ENCODE data around the gene MACROD1. TPM values are rescaled to one million over a fixed set of nuclear protein-coding genes. Genes with fewer than 3 reads are reported as not detected.

MACROD1 gene
- total and polyA plus RNA-seq, 2 donors = 9.7 to 16.6 TPM

DNA sequence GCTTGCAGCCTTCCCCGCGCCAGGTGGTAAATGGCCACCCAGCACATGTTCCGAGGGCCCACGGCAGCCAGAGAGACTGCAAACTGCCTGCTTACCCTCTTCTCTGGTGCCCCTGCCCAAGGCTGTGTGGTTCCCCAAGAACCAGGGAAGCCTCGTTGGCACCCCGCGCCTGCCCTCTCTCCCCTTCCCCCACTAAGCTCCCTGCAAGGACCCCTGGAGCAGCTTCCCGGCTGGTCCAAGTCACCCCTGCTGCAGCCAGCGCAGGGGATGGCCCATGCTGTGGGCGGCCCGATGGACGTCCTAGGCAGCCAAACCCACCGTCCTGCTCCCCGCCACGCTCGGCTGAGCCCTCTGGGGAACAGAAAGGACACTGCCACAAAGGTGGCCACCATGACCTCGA, 30.2 kb downstream of the MACROD1 start:
- 97% methylated on average over 17 of the region's 17 CpGs for WGBS
- peaks cover 0 to 32% of the 10 kb centered on the region in 2 donors for H3K4me1 ChIP-seq (ENCODE audit: control insufficient read depth in 2 of 2, insufficient read depth in 2 of 2, low read length in 2 of 2)
- no peak for DNase-seq (ENCODE audit: low read depth in 6 of 9, low spot score in 9 of 9)

DNA sequence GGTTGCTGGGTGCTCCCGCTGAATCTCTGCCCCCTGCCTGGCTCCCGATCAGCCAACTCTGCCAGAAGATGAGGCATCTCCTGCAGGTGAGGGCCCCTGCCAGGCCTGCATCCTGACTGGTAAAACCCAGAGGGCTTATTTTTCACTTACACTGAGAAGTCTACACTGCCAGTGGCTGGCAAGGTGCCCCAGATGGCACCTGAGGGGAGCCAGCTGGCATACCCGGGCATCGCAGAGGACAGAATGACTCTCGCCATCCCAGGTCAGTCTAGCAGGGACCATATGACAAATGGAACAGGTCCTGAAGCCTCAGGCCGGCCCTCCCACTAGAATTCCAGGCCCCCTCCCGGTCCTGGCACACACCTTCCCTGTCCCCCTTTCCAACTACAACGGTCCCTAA, 30.9 kb downstream of the MACROD1 start:
- DNase-seq (ENCODE audit: low read depth in 6 of 9, low spot score in 9 of 9) = no peak
- WGBS = 96% methylated on average over 8 of the region's 8 CpGs
- Histone ChIP-seq H3K27ac (ENCODE audit: low read depth in 1 of 2, low read length in 1 of 2) (no peak overlapping the region), H3K36me3 (ENCODE audit: control insufficient read depth in 2 of 2, insufficient read depth in 2 of 2, low read length in 1 of 2) (no peaks in the 10 kb centered on the region), H3K4me1 (ENCODE audit: control insufficient read depth in 2 of 2, insufficient read depth in 2 of 2, low read length in 2 of 2) (peaks cover 0 to 33% of the 10 kb centered on the region in 2 donors), H3K27me3 (ENCODE audit: control insufficient read depth in 2 of 2, insufficient read depth in 1 of 2, low read length in 1 of 2) (no peaks in the 10 kb centered on the region), H3K4me3 (ENCODE audit: low read length in 2 of 2) (no peak overlapping the region), H3K9me3 (ENCODE audit: control insufficient read depth in 2 of 2, insufficient read depth in 1 of 2, low read length in 1 of 2) (no peaks in the 10 kb centered on the region)

More for the DNA sequence above, 30.2 kb downstream of the MACROD1 start:
- no peaks in the 10 kb centered on the region for H3K9me3 ChIP-seq (ENCODE audit: control insufficient read depth in 2 of 2, insufficient read depth in 1 of 2, low read length in 1 of 2)
- no peaks in the 10 kb centered on the region for H3K27me3 ChIP-seq (ENCODE audit: control insufficient read depth in 2 of 2, insufficient read depth in 1 of 2, low read length in 1 of 2)
- H3K27ac ChIP-seq (ENCODE audit: low read depth in 1 of 2, low read length in 1 of 2) = no peak overlapping the region
- H3K36me3 ChIP-seq (ENCODE audit: control insufficient read depth in 2 of 2, insufficient read depth in 2 of 2, low read length in 1 of 2) = no peaks in the 10 kb centered on the region
- H3K4me3 ChIP-seq (ENCODE audit: low read length in 2 of 2) = no peak overlapping the region

GRCh38 chr11:64132982-64133705, 32.8 kb downstream of the MACROD1 start:
- H3K36me3 ChIP-seq (ENCODE audit: control insufficient read depth in 2 of 2, insufficient read depth in 2 of 2, low read length in 1 of 2) = no peaks in the 10 kb centered on the region
- H3K27ac ChIP-seq (ENCODE audit: low read depth in 1 of 2, low read length in 1 of 2) = no peak overlapping the region
- no peaks in the 10 kb centered on the region for H3K9me3 ChIP-seq (ENCODE audit: control insufficient read depth in 2 of 2, insufficient read depth in 1 of 2, low read length in 1 of 2)
- no peaks in the 10 kb centered on the region for H3K27me3 ChIP-seq (ENCODE audit: control insufficient read depth in 2 of 2, insufficient read depth in 1 of 2, low read length in 1 of 2)
- H3K4me1 ChIP-seq (ENCODE audit: control insufficient read depth in 2 of 2, insufficient read depth in 2 of 2, low read length in 2 of 2) = peaks cover 0 to 35% of the 10 kb centered on the region in 2 donors
- DNase-seq (ENCODE audit: low read depth in 6 of 9, low spot score in 9 of 9) = no peak
- no peak overlapping the region for H3K4me3 ChIP-seq (ENCODE audit: low read length in 2 of 2)
- WGBS = 96% methylated on average over 17 of the region's 17 CpGs

DNA sequence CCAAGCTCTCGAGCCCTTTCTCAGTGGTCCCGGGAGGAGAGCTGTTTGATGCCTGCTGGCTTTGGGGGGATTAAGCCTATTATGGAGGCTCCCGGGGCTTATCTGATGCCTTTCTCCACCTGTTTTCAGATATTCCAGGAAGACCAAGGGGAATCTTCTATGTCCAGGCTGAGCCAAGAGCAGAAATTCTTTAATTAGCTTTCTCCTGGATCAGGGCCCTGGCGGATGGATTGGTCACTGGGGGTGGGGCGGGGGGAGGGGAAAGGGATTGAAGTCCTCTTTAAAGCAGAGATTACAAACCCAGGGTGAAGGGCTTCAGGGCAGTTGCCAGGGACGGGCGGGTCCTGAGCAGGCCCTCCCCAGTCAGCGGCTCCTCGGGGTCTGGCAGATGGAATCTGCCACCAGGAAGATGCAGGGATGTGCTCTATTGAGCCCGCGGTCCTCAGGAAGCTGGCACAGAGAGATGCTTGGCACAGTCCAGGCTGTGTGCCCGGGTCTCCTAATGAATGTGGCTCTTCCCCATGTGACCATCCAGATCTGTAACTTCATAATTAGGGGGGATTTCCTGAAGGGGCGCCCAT, 33.6 kb downstream of the MACROD1 start:
- Histone ChIP-seq H3K9me3 (ENCODE audit: control insufficient read depth in 2 of 2, insufficient read depth in 1 of 2, low read length in 1 of 2) (no peaks in the 10 kb centered on the region), H3K27me3 (ENCODE audit: control insufficient read depth in 2 of 2, insufficient read depth in 1 of 2, low read length in 1 of 2) (no peaks in the 10 kb centered on the region), H3K36me3 (ENCODE audit: control insufficient read depth in 2 of 2, insufficient read depth in 2 of 2, low read length in 1 of 2) (no peaks in the 10 kb centered on the region), H3K4me3 (ENCODE audit: low read length in 2 of 2) (no peak overlapping the region), H3K4me1 (ENCODE audit: control insufficient read depth in 2 of 2, insufficient read depth in 2 of 2, low read length in 2 of 2) (peaks cover 0 to 35% of the 10 kb centered on the region in 2 donors), H3K27ac (ENCODE audit: low read depth in 1 of 2, low read length in 1 of 2) (no peak overlapping the region)
- 86% methylated on average over 13 of the region's 13 CpGs for WGBS
- no peak for DNase-seq (ENCODE audit: low read depth in 6 of 9, low spot score in 9 of 9)

DNA sequence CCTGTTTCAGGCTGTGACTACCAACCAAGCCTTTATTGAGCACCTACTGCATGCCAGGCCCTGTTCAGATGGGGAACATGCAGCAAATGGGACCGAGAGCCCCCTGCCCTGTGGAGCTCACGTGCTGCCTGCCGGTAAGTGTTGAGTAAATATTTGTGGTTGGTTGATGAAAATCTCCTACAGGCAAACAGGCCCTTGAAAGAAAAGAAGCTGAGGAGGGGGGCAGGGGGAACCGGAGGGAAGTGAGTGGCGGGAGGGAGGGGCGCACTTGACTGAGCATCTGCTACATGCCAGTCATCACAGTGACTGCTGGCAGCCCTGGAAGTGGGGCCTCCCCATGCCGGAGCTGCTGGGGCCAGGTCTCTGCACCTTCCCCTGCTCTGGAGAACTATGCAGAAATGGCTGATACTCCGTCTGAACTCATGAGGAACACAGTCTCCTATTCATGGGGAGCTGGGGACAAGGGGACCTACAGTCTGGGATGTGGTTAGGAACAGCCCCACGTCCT, 34.2 kb downstream of the MACROD1 start:
- WGBS = 34% methylated on average over 9 of the region's 9 CpGs
- Histone ChIP-seq H3K36me3 (ENCODE audit: control insufficient read depth in 2 of 2, insufficient read depth in 2 of 2, low read length in 1 of 2) (no peaks in the 10 kb centered on the region), H3K27me3 (ENCODE audit: control insufficient read depth in 2 of 2, insufficient read depth in 1 of 2, low read length in 1 of 2) (no peaks in the 10 kb centered on the region), H3K9me3 (ENCODE audit: control insufficient read depth in 2 of 2, insufficient read depth in 1 of 2, low read length in 1 of 2) (no peaks in the 10 kb centered on the region), H3K27ac (ENCODE audit: low read depth in 1 of 2, low read length in 1 of 2) (no peak overlapping the region), H3K4me1 (ENCODE audit: control insufficient read depth in 2 of 2, insufficient read depth in 2 of 2, low read length in 2 of 2) (peaks cover 0 to 35% of the 10 kb centered on the region in 2 donors), H3K4me3 (ENCODE audit: low read length in 2 of 2) (no peak overlapping the region)
- peak in 4 of 9 donors; percentile 8 to 61 (median 32) for DNase-seq (ENCODE audit: low read depth in 6 of 9, low spot score in 9 of 9)

DNA sequence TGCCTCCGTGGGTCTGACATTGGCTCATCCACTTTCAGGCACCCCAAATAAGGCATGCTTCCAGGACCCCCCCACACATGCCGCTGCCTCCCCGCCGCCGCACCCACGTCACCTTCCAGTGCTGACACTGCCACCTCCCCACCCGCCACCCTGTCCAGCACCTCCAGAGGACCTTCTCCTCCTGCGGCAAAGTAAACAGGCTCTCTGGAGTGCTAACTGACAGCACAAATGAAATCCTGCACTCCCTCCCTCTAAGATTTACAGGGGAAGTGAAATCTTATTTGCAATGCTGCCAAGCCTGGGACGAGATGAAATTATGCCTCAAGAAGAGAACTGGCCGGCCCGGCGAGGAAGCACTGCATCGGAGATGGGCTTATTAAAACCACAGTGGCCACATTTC, 35.3 kb downstream of the MACROD1 start:
- Histone ChIP-seq H3K36me3 (ENCODE audit: control insufficient read depth in 2 of 2, insufficient read depth in 2 of 2, low read length in 1 of 2) (no peaks in the 10 kb centered on the region), H3K4me3 (ENCODE audit: low read length in 2 of 2) (no peak overlapping the region), H3K9me3 (ENCODE audit: control insufficient read depth in 2 of 2, insufficient read depth in 1 of 2, low read length in 1 of 2) (no peaks in the 10 kb centered on the region), H3K4me1 (ENCODE audit: control insufficient read depth in 2 of 2, insufficient read depth in 2 of 2, low read length in 2 of 2) (peaks cover 5 to 42% of the 10 kb centered on the region in 2 donors), H3K27me3 (ENCODE audit: control insufficient read depth in 2 of 2, insufficient read depth in 1 of 2, low read length in 1 of 2) (no peaks in the 10 kb centered on the region), H3K27ac (ENCODE audit: low read depth in 1 of 2, low read length in 1 of 2) (no peak overlapping the region)
- WGBS = 78% methylated on average over 13 of the region's 13 CpGs
- no peak for DNase-seq (ENCODE audit: low read depth in 6 of 9, low spot score in 9 of 9)

- Histone ChIP-seq H3K27ac (ENCODE audit: low read depth in 1 of 2, low read length in 1 of 2) (no peak overlapping the region), H3K27me3 (ENCODE audit: control insufficient read depth in 2 of 2, insufficient read depth in 1 of 2, low read length in 1 of 2) (no peaks in the 10 kb centered on the region), H3K36me3 (ENCODE audit: control insufficient read depth in 2 of 2, insufficient read depth in 2 of 2, low read length in 1 of 2) (no peaks in the 10 kb centered on the region), H3K4me1 (ENCODE audit: control insufficient read depth in 2 of 2, insufficient read depth in 2 of 2, low read length in 2 of 2) (peaks cover 8 to 52% of the 10 kb centered on the region in 2 donors), H3K9me3 (ENCODE audit: control insufficient read depth in 2 of 2, insufficient read depth in 1 of 2, low read length in 1 of 2) (no peaks in the 10 kb centered on the region), H3K4me3 (ENCODE audit: low read length in 2 of 2) (no peak overlapping the region)
- DNase-seq (ENCODE audit: low read depth in 6 of 9, low spot score in 9 of 9) = no peak
- 96% methylated on average over 8 of the region's 8 CpGs for WGBS
Measured at GRCh38 chr11:64129403-64129802, 36.5 kb downstream of the MACROD1 start.

GRCh38 chr11:64128255-64129006, 37.5 kb downstream of the MACROD1 start:
- DNase-seq (ENCODE audit: low read depth in 6 of 9, low spot score in 9 of 9) = no peak
- 90% methylated on average over 15 of the region's 15 CpGs for WGBS

More at GRCh38 chr11:64128255-64129006, 37.5 kb downstream of the MACROD1 start:
- H3K27me3 ChIP-seq (ENCODE audit: control insufficient read depth in 2 of 2, insufficient read depth in 1 of 2, low read length in 1 of 2) = no peaks in the 10 kb centered on the region
- peaks cover 8 to 52% of the 10 kb centered on the region in 2 donors for H3K4me1 ChIP-seq (ENCODE audit: control insufficient read depth in 2 of 2, insufficient read depth in 2 of 2, low read length in 2 of 2)
- no peak overlapping the region for H3K4me3 ChIP-seq (ENCODE audit: low read length in 2 of 2)
- no peak overlapping the region for H3K27ac ChIP-seq (ENCODE audit: low read depth in 1 of 2, low read length in 1 of 2)
- no peaks in the 10 kb centered on the region for H3K9me3 ChIP-seq (ENCODE audit: control insufficient read depth in 2 of 2, insufficient read depth in 1 of 2, low read length in 1 of 2)
- H3K36me3 ChIP-seq (ENCODE audit: control insufficient read depth in 2 of 2, insufficient read depth in 2 of 2, low read length in 1 of 2) = no peaks in the 10 kb centered on the region

Data from thymus (tissue), 11 donors.